Transverse colon (tissue), 4 donors: ENCODE data around the gene ZSCAN5C. TPM values are rescaled to one million over a fixed set of nuclear protein-coding genes. Genes with fewer than 3 reads are reported as not detected.
"Not testable (repeated sequence)": the region's sequence is repeated elsewhere in the genome, so short reads cannot be mapped to it uniquely, and the experiment has no call there.

Experiments used
- DNase-seq: peaks from one replicate; pipeline ENCODE4 v3.0.0-alpha.2; 2019
- H3K27ac ChIP-seq, 4 donors: fragments of 200-600 bp; sonication (generic); 2 replicates each; pipeline ENCODE4 v1.5.1; 2016 to 2018; ENCODE audit warnings: inconsistent platforms in 4 of 4
- H3K27me3 ChIP-seq: fragments of 200-600 bp; sonication (generic); 2 replicates; pipeline ENCODE4 v1.5.1; 2017; ENCODE audit warnings: inconsistent platforms
- H3K36me3 ChIP-seq, 4 donors: fragments of 200-600 bp; sonication (generic); 2 replicates each; pipeline ENCODE4 v1.5.1; 2017 to 2019; ENCODE audit warnings: inconsistent platforms in 4 of 4
- H3K4me1 ChIP-seq, 4 donors: fragments of 200-600 bp; sonication (generic); 2 replicates each; pipeline ENCODE4 v1.5.1; 2017 to 2020; ENCODE audit warnings: inconsistent platforms in 4 of 4
- H3K4me3 ChIP-seq, 4 donors: fragments of 200-600 bp; sonication (generic); 1 replicate in 1 of 4; 2 replicates in 3 of 4; pipeline versions ENCODE4 v1.5.1 to v1.6.1; 2017 to 2019; ENCODE audit warnings: inconsistent platforms in 4 of 4
- H3K9me3 ChIP-seq, 2 donors: fragments of 200-600 bp; sonication (generic); 2 replicates each; pipeline ENCODE4 v1.5.1; 2017 to 2019; ENCODE audit warnings: inconsistent platforms in 2 of 2
- EP300 ChIP-seq: sonication (generic); formaldehyde crosslinking; IDR thresholded peaks from one replicate; pipeline ENCODE4 v1.6.1; 2017; ENCODE audit warnings: antibody characterized with exemption, low read depth
- POLR2A ChIP-seq: fragments of 450-650 bp; IDR thresholded peaks from one replicate; pipeline ENCODE4 v1.6.1; 2016; ENCODE audit warnings: antibody characterized with exemption, mild to moderate bottlenecking, moderate library complexity
- POLR2AphosphoS5 ChIP-seq, 3 donors: sonication (generic); formaldehyde crosslinking; IDR thresholded peaks; one replicate each; pipeline ENCODE4 v1.6.1; 2016; ENCODE audit warnings: antibody characterized with exemption in 3 of 3
- WGBS, 2 donors: methylation state at CpG; one replicate each; pipeline ENCODE4 v1.1.5; 2018; ENCODE audit warnings: low coverage in 1 of 2; 5-methylcytosine and 5-hydroxymethylcytosine counted together
- in situ Hi-C, 4 donors: fragments of 200-750 bp; cut with MboI; loops; one replicate each; pipeline versions ENCODE4 v1.15.0 to v1.15.1; 2017; ENCODE audit warnings: low sequenced_read_pairs in 3 of 4, low pct_ligation_motif_present in 1 of 4, low pct_unique_long_range_greater_than_20kb in 1 of 4
- intact Hi-C: fragments of 100-400 bp; cut with DNase I; formaldehyde crosslinking; loops from one replicate; pipeline ENCODE4 v1.15.1; 2023; ENCODE audit warnings: low total_unique reads
- total RNA-seq, 4 donors: library from RNA; depleted of rRNA; stranded (reverse); fragments of >200 nt; gene quantifications; one replicate each; pipeline ENCODE4 v1.1.0, GENCODE V29; 2016
- TF ChIP-seq, protein P1 (sequence below), 5 experiments: fragments of 200-600 bp in 3 of 5; fragments of 450-650 bp in 2 of 5; sonication (generic) in 3 of 5; IDR thresholded peaks; 1 replicate in 2 of 5; 2 replicates in 3 of 5; pipeline ENCODE4 v1.5.1; 2016 to 2017; ENCODE audit warnings: antibody characterized with exemption in 5 of 5, inconsistent platforms in 3 of 5, mild to moderate bottlenecking in 2 of 5, moderate library complexity in 1 of 5

Gene ZSCAN5C
- total RNA-seq, 4 donors from 2014 or later: not detected

DNA sequence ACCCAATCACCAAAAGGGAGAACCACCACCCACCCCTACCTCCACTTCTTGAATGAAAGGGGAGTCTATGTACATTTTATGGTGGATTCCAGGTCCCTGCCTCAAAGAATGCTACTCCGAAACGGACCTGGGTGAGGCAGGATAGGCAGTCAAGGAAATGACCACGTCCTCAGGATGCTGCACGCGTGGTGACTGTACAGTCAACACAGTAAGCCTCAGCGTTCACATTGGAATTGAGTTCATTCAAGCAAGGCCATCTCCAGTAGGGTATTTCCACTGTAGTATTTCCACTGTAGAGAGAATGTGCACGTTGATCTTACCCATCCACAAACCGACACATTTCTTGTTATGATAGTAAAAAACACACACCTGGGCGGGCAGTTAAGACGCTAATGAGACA, 16.9 kb downstream of the ZSCAN5C start:
- Histone ChIP-seq H3K4me3 (no peak overlapping the region), H3K36me3 (no peaks in the 10 kb centered on the region), H3K4me1 (peaks cover 0 to 7% (median 1%) of the 10 kb centered on the region in 4 donors), H3K9me3 (no peaks in the 10 kb centered on the region), H3K27ac (no peak overlapping the region), H3K27me3 (peaks cover 15% of the 10 kb centered on the region)
- TF ChIP-seq, protein P1, sequence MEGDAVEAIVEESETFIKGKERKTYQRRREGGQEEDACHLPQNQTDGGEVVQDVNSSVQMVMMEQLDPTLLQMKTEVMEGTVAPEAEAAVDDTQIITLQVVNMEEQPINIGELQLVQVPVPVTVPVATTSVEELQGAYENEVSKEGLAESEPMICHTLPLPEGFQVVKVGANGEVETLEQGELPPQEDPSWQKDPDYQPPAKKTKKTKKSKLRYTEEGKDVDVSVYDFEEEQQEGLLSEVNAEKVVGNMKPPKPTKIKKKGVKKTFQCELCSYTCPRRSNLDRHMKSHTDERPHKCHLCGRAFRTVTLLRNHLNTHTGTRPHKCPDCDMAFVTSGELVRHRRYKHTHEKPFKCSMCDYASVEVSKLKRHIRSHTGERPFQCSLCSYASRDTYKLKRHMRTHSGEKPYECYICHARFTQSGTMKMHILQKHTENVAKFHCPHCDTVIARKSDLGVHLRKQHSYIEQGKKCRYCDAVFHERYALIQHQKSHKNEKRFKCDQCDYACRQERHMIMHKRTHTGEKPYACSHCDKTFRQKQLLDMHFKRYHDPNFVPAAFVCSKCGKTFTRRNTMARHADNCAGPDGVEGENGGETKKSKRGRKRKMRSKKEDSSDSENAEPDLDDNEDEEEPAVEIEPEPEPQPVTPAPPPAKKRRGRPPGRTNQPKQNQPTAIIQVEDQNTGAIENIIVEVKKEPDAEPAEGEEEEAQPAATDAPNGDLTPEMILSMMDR (IDR thresholded peaks at IDR 0.05): no peak
- TF ChIP-seq POLR2A (no peak), EP300 (no peak), POLR2AphosphoS5 (IDR thresholded peaks at IDR 0.05) (no peak)
- in situ Hi-C loops (no loop called here), intact Hi-C loops (no loop called here)
- WGBS, 2 donors: 86 to 97% methylated on average over 5 to 10 of the region's 10 CpGs
- no peak for DNase-seq

DNA sequence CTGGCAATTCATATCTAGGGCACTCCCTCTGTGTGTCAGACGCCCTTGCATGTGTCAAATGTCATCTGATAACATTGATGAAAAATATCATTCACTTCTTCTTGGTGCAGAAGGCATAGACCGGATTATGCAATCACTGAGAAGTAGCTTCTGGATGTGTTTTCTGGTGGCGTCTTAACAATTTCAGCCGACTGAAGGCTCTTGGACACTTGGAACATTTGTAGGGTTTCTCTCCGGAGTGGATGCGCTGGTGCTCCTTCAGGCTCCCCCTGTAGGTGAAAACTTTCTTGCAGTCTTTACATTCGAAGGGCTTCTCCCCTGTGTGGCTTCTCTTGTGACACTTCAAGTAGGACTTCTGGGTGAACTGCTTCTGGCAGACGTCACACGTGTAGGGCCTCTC, 19.4 kb downstream of the ZSCAN5C start:
- peaks cover 15% of the 10 kb centered on the region for H3K27me3 ChIP-seq
- 62 to 90% methylated on average over 2 to 9 of the region's 9 CpGs for WGBS, 2 donors
- H3K4me1 ChIP-seq, H3K36me3 ChIP-seq, intact Hi-C loops, in situ Hi-C loops, H3K9me3 ChIP-seq, H3K4me3 ChIP-seq, H3K27ac ChIP-seq, DNase-seq: not testable (repeated sequence)
- TF ChIP-seq, protein P1 (IDR thresholded peaks at IDR 0.05): peak in 2 of 5 experiments; percentile 4 to 19

DNA sequence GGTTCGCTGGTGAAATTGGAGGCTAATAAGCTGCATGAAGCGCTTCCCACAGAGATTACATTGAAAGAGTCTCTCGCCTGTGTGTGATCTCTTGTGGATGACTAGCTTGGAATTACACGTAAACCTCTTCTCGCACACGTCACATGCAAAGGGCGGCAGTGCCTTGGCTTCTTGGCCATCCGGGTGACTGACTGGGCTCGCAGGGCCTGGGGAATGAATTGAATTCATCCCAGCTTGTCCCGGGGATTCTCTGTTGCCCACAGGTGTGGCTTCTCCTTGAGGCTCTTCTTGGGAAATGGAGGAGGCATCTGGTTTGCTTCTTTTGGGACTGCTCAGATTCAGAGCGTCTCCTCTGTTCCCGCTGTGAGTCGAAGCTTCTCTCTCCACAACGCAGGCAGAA, 19.8 kb downstream of the ZSCAN5C start:
- Histone ChIP-seq H3K9me3 (no peaks in the 10 kb centered on the region), H3K4me1 (peaks cover 0 to 7% (median under 1%) of the 10 kb centered on the region in 4 donors), H3K27ac (no peak overlapping the region), H3K4me3 (no peak overlapping the region), H3K36me3 (no peaks in the 10 kb centered on the region), H3K27me3 (peaks cover 12% of the 10 kb centered on the region)
- TF ChIP-seq EP300 (no peak), POLR2A (no peak)
- TF ChIP-seq, protein P1 (IDR thresholded peaks at IDR 0.05): no peak
- intact Hi-C loops (no loop called here), in situ Hi-C loops (no loop called here)
- DNase-seq: no peak
- WGBS, 2 donors: 95 to 100% methylated on average over 4 to 14 of the region's 14 CpGs

DNA sequence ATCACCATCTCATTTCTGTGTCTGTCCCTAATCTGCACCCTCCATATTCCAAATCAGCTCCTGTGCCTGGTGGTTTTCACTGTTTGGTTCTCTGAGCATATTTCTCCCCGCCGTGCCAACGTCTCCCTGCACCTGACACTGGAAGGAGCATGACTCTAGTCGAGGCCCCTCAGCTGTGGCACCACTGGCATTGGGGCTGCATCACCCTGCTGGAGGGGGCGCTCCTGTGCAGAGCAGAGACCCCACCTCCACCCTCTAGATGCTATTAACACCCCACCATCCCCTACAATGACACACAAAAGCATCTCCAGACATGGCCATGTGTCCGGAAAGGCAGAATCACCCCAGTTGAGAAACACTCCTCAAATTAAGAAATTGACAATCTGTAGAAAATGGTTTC, 20.8 kb downstream of the ZSCAN5C start:
- TF ChIP-seq EP300: no peak
- no peak for TF ChIP-seq POLR2A
- TF ChIP-seq, protein P1 (IDR thresholded peaks at IDR 0.05): no peak
- no peak for TF ChIP-seq POLR2AphosphoS5 (IDR thresholded peaks at IDR 0.05)
- H3K4me1 ChIP-seq: no peaks in the 10 kb centered on the region
- no peak overlapping the region for H3K27ac ChIP-seq
- H3K9me3 ChIP-seq: no peaks in the 10 kb centered on the region
- no peak for DNase-seq
- no peaks in the 10 kb centered on the region for H3K36me3 ChIP-seq
- 88 to 90% methylated on average over 5 to 6 of the region's 6 CpGs for WGBS, 2 donors
- peaks cover 2% of the 10 kb centered on the region for H3K27me3 ChIP-seq
- in situ Hi-C loops: no loop called here
- intact Hi-C loops: no loop called here
- H3K4me3 ChIP-seq: no peak overlapping the region
